Left ventricle myocardium inferior (tissue), 1 donor: ENCODE measurements around the gene CAMKV. TPM values are rescaled to one million over a fixed set of nuclear protein-coding genes. Genes with fewer than 3 reads are reported as not detected.

Experiments
- DNase-seq: peaks from one replicate; pipeline ENCODE4 v3.0.0-alpha.2; 2020
- H3K27ac ChIP-seq: fragments of 200-600 bp; replicated peaks from 2 replicates; pipeline ENCODE4 v1.8.0; 2021
- H3K27me3 ChIP-seq: fragments of 200-600 bp; 2 replicates; pipeline ENCODE4 v1.8.0; 2021; ENCODE audit warnings: low read depth
- H3K36me3 ChIP-seq: fragments of 200-600 bp; 2 replicates; pipeline ENCODE4 v1.8.0; 2021
- H3K4me1 ChIP-seq: fragments of 200-600 bp; 2 replicates; pipeline ENCODE4 v1.8.0; 2021
- H3K4me3 ChIP-seq: fragments of 200-600 bp; 2 replicates; pipeline ENCODE4 v1.8.0; 2021; ENCODE audit warnings: mild to moderate bottlenecking, moderate library complexity
- H3K9me3 ChIP-seq: fragments of 200-600 bp; replicated peaks from 2 replicates; pipeline ENCODE4 v1.8.0; 2021
- intact Hi-C: fragments of 100-400 bp; cut with micrococcal nuclease; formaldehyde crosslinking; loops from one replicate; pipeline ENCODE4 v1.11.0; 2022
- total RNA-seq: library from RNA; stranded (reverse); fragmentation: NEBNext Ultra II Directional; extraction: Animal tissue kit (Norgen Biotek cat#: 25700); gene quantifications from one replicate; pipeline ENCODE4 v1.2.1, GENCODE V29; 2021
- TF ChIP-seq, protein P1 (sequence below): fragments of 200-600 bp; IDR thresholded peaks from 2 replicates; pipeline ENCODE4 v1.8.0; 2021; ENCODE audit warnings: antibody characterized with exemption, mild to moderate bottlenecking, borderline replicate concordance
- donor health status: DM: no; HTN: yes; CAD: no; lungs with severe emphysema.

Gene CAMKV
- total RNA-seq, 1 donor from 2014 or later = not detected

DNA sequence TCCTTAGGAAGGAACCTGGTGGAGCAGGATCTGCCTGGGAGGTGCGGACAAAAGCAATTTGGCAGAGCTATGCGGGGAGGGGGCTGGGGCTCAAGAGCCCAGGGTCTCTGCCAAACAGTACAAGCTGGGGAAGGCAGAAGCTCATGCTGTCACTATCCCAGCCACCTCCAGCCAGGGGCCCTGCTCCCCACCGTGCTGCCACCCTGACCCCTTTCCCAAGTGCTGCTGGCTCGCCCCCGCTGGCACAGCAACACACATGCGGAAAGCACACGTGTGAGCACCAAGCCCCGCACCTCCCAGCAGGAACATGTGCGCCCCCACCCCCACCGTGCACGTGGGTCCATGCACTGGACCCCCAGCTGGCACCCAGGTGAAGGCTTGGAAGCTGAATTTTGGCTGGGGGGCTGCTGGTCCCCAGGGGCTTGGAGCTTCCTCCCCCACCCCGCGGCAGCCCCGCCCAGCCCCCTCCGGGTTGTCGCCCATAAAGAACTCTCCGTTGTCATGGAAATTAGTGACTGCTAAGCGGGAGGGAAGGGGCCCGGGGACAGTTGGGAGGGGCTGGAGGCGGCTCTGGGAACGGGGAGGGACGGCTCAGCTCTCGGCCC, 742 bp downstream of the CAMKV start:
- H3K4me3 ChIP-seq = peak overlapping the region; percentile 58
- H3K27me3 ChIP-seq = peaks cover 75% of the 10 kb centered on the region

DNA sequence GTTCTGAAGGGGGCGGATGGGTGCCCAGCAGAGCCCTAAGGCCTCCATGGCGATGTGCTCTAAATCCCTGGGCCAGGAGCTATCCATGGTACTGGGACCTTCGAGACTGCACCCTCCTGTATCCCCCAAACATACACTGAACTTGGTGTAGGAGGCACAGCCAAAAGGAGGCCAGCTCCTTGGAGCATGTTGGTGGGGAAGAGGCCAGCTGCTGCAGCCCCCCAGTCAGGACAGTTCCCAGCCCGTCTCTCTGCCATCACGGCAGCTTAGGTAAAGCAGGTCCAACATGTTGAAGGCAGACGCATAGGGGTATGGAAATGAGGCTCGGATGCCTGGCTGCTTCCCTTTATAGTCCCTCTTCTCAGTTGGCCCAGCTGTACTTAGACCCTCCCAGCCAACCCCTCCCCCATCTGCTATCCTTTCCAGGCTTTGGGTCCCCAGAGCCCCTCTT, 1.8 kb downstream of the CAMKV start:
- Histone ChIP-seq H3K36me3 (no peaks in the 10 kb centered on the region), H3K9me3 (no peaks in the 10 kb centered on the region), H3K27ac (no peak overlapping the region), H3K4me1 (peaks cover 13% of the 10 kb centered on the region), H3K27me3 (peaks cover 86% of the 10 kb centered on the region), H3K4me3 (no peak overlapping the region)
- TF ChIP-seq, protein P1, sequence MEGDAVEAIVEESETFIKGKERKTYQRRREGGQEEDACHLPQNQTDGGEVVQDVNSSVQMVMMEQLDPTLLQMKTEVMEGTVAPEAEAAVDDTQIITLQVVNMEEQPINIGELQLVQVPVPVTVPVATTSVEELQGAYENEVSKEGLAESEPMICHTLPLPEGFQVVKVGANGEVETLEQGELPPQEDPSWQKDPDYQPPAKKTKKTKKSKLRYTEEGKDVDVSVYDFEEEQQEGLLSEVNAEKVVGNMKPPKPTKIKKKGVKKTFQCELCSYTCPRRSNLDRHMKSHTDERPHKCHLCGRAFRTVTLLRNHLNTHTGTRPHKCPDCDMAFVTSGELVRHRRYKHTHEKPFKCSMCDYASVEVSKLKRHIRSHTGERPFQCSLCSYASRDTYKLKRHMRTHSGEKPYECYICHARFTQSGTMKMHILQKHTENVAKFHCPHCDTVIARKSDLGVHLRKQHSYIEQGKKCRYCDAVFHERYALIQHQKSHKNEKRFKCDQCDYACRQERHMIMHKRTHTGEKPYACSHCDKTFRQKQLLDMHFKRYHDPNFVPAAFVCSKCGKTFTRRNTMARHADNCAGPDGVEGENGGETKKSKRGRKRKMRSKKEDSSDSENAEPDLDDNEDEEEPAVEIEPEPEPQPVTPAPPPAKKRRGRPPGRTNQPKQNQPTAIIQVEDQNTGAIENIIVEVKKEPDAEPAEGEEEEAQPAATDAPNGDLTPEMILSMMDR = no peak
- DNase-seq = no peak
- intact Hi-C loops = no loop called here

More for the DNA sequence above, 742 bp downstream of the CAMKV start:
- intact Hi-C loops = no loop called here
- Histone ChIP-seq H3K36me3 (no peaks in the 10 kb centered on the region), H3K4me1 (peaks cover 13% of the 10 kb centered on the region), H3K9me3 (no peaks in the 10 kb centered on the region), H3K27ac (no peak overlapping the region)
- TF ChIP-seq, protein P1 = no peak
- no peak for DNase-seq

DNA sequence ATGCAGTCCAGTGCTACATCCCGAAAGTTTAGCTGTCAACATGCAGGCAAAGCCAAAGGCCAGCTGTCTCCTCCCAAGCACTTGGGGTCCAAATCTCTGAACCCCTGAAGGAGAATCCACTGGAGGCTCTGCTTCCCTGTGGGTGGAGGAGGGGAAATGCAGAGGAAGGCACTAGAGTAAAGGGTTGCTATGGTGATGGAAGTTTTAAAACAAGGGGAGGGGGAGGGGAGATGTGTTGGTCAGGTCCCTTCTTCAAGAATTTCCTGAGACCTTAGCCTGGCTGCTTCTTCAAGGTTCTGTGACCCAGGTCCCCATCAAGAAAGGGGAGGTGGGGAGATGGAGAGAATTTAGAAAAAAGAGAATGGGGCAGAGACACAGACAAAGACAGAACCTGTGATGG, 2.3 kb downstream of the CAMKV start:
- H3K9me3 ChIP-seq = no peaks in the 10 kb centered on the region
- TF ChIP-seq, protein P1 = no peak
- intact Hi-C loops = no loop called here

DNA sequence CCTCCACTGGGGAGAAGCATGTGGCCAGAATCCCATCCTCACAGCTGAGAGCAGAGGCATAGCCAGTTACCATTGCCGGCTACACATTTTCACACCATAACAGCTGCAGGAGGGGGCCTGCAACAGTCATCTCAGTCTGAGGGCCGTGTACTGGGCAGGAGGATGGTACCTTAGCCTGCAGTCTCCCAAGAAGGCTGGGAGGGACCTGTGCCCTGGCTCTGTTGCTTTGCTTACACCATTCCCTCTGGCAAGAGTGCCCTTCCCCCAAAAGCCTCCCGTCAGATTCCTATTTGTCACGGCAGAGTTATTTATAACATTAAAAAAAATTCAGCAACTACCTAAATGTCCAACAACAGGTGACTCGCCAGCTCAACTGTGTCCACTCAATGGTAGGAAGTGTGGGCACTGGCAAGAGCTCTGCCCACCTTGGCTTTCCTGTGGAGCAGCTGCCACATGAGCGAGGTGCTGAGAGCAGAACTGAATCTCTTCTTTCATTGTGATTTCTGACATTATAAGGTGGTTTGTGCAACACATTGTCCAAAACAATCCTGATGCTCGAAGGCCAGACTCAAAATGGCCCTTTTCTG, 4.4 kb downstream of the CAMKV start:
- Histone ChIP-seq H3K4me3 (no peak overlapping the region), H3K4me1 (peaks cover 13% of the 10 kb centered on the region), H3K36me3 (no peaks in the 10 kb centered on the region), H3K27ac (no peak overlapping the region), H3K9me3 (no peaks in the 10 kb centered on the region), H3K27me3 (peaks cover 81% of the 10 kb centered on the region)
- no peak for DNase-seq
- intact Hi-C loops = no loop called here
- TF ChIP-seq, protein P1 = no peak

More for the DNA sequence above, 2.3 kb downstream of the CAMKV start:
- H3K4me1 ChIP-seq = peaks cover 13% of the 10 kb centered on the region
- no peaks in the 10 kb centered on the region for H3K36me3 ChIP-seq
- peaks cover 91% of the 10 kb centered on the region for H3K27me3 ChIP-seq
- DNase-seq = no peak
- no peak overlapping the region for H3K4me3 ChIP-seq
- no peak overlapping the region for H3K27ac ChIP-seq

DNA sequence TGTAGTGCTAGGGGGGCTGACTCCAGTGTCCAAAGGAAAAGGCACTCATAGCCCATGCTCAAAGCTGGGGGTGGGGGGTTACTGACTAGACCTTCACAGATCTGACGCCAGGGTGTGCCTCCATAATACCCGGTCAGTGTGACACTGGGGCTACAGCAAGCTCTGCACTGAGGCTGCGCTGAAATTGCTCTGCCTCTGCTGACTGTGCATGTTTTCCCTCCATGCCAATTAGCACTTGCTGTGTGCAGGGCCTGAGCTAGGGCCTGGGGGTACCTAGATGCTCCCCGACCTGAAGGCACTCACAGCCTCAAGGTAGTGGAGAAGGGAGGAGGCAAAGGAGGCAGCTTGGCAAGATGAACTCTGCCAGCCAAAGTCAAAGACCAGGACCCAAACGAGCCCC, 5.2 kb downstream of the CAMKV start:
- H3K4me3 ChIP-seq = no peak overlapping the region
- intact Hi-C loops = no loop called here
- H3K4me1 ChIP-seq = peaks cover 7% of the 10 kb centered on the region
- peaks cover 73% of the 10 kb centered on the region for H3K27me3 ChIP-seq
- no peak overlapping the region for H3K27ac ChIP-seq
- no peaks in the 10 kb centered on the region for H3K36me3 ChIP-seq
- TF ChIP-seq, protein P1 = no peak
- no peaks in the 10 kb centered on the region for H3K9me3 ChIP-seq
- no peak for DNase-seq
